GM12878 (cell line): ENCODE measurements around the gene FGGY. TPM values are rescaled to one million over a fixed set of nuclear protein-coding genes. Genes with fewer than 3 reads are reported as not detected.

Experiments
- ATAC-seq: fragments of 200-7000 bp; cut with Tn5 transposase; 3 replicates; pipeline ENCODE4 v1.9.1; 2020; ENCODE audit warnings: mild to moderate bottlenecking, moderate library complexity
- BruUV-seq: library from RNA; stranded (reverse); fragments of 400-500 nt; replicated peaks from 2 replicates; lab custom pipeline; 2021; lab: Mats Ljungman, UMichigan
- CTCF ChIA-PET: fragments of 300-600 bp; sonication (Branson Sonifier 250); formaldehyde crosslinking; extraction: SDS; loops from one replicate; lab custom pipeline; 2021; ENCODE audit warnings: inconsistent platforms; lab: Yijun Ruan, JAX
- POLR2A ChIA-PET: fragments of 350-600 bp; formaldehyde crosslinking; extraction: SDS; loops from one replicate; lab custom pipeline; 2021; ENCODE audit warnings: inconsistent platforms; lab: Charles Lee
- RAD21 ChIA-PET: fragments of 300-600 bp; sonication (Branson Sonifier 250); formaldehyde crosslinking; loops from one replicate; lab custom pipeline; 2023; ENCODE audit warnings: antibody characterized with exemption; ENCODE audit not compliant: unreplicated experiment; lab: Charles Lee
- SMC1A ChIA-PET: fragments of 300-600 bp; sonication (Branson Sonifier 250); formaldehyde crosslinking; loops from one replicate; lab custom pipeline; 2023; ENCODE audit not compliant: unreplicated experiment, uncharacterized antibody; lab: Charles Lee
- DNase-seq: peaks from one replicate; pipeline ENCODE4 v3.0.0-alpha.2; 2011; ENCODE audit warnings: low read depth, low spot score
- FAIRE-seq: peaks from 3 replicates; lab custom pipeline; 2011; peaks lifted over from hg19 to GRCh38; lab: Jason Lieb, UNC
- H2AFZ ChIP-seq: 2 replicates; pipeline ENCODE4 v1.6.0; 2011; ENCODE audit warnings: low read depth, low read length, control low read depth; ENCODE audit not compliant: control insufficient read depth
- H3K27ac ChIP-seq: 2 replicates; pipeline ENCODE4 v1.5.1; 2011; ENCODE audit warnings: control low read depth; ENCODE audit not compliant: control insufficient read depth, insufficient read depth
- H3K27me3 ChIP-seq, 2 experiments: replicated peaks in 1 of 2; 2 replicates each; pipeline versions ENCODE4 v1.6.0 to v1.6.1; 2011; ENCODE audit warnings: low read length in 1 of 2; ENCODE audit not compliant: control insufficient read depth in 2 of 2, insufficient read depth in 2 of 2
- H3K36me3 ChIP-seq, 2 experiments: 2 replicates each; pipeline ENCODE4 v1.5.1; 2011; ENCODE audit warnings: low read length in 1 of 2; ENCODE audit not compliant: control insufficient read depth in 2 of 2, insufficient read depth in 2 of 2
- H3K4me1 ChIP-seq: 2 replicates; pipeline ENCODE4 v1.6.1; 2011; ENCODE audit warnings: mild to moderate bottlenecking, low read length, moderate library complexity, mixed read lengths; ENCODE audit not compliant: control insufficient read depth, insufficient read depth
- H3K4me2 ChIP-seq: 2 replicates; pipeline ENCODE4 v1.6.0; 2011; ENCODE audit warnings: control low read depth; ENCODE audit not compliant: control insufficient read depth, insufficient read depth
- H3K4me3 ChIP-seq: fragments of 200-600 bp; sonication (generic); 2 replicates; pipeline ENCODE4 v1.5.1; 2016
- H3K79me2 ChIP-seq: 2 replicates; pipeline ENCODE4 v1.6.0; 2011; ENCODE audit warnings: low read length; ENCODE audit not compliant: control insufficient read depth, insufficient read depth
- H3K9ac ChIP-seq: 2 replicates; pipeline ENCODE4 v1.8.0; 2011; ENCODE audit warnings: low read length, control low read depth, mixed read lengths; ENCODE audit not compliant: control insufficient read depth, insufficient read depth
- H3K9me3 ChIP-seq: replicated peaks from 3 replicates; pipeline ENCODE4 v1.5.1; 2011; ENCODE audit warnings: mild to moderate bottlenecking, low read length; ENCODE audit not compliant: control insufficient read depth, insufficient read depth
- H4K20me1 ChIP-seq: 2 replicates; pipeline ENCODE4 v1.6.0; 2011; ENCODE audit not compliant: control insufficient read depth, insufficient read depth
- CREM ChIP-seq: IDR thresholded peaks from 2 replicates; pipeline ENCODE4 v1.6.1; 2014; ENCODE audit warnings: antibody characterized with exemption, low read depth
- ETV6 ChIP-seq, 2 experiments: fragments of 450-650 bp in 1 of 2; IDR thresholded peaks in 1 of 2; conservative IDR thresholded peaks in 1 of 2; 2 replicates each; pipeline ENCODE4 v1.6.1; 2014; ENCODE audit warnings: antibody characterized with exemption in 1 of 2, borderline replicate concordance in 1 of 2, low read depth in 1 of 2, mild to moderate bottlenecking in 1 of 2, moderate library complexity in 1 of 2
- IKZF1 ChIP-seq: fragments of 450-650 bp; conservative IDR thresholded peaks from 2 replicates; pipeline ENCODE4 v1.6.1; 2017; ENCODE audit warnings: antibody characterized with exemption, mild to moderate bottlenecking
- MEF2A ChIP-seq: IDR thresholded peaks from 2 replicates; pipeline ENCODE4 v1.6.1; 2011; ENCODE audit warnings: low read depth, mild to moderate bottlenecking, low read length, moderate library complexity; ENCODE audit not compliant: insufficient read depth
- MTA3 ChIP-seq: IDR thresholded peaks from 2 replicates; pipeline ENCODE4 v1.6.1; 2012; ENCODE audit warnings: low read length, inconsistent platforms, borderline replicate concordance
- RCOR1 ChIP-seq: conservative IDR thresholded peaks from 2 replicates; pipeline ENCODE4 v1.6.1; 2012; ENCODE audit warnings: low read depth, low read length, improper control_type of control experiment
- WGBS: methylation state at CpG from one replicate; pipeline ENCODE4 v1.1.6; 2016; ENCODE audit warnings: low lambda C conversion rate; ENCODE audit not compliant: insufficient replicate concordance, insufficient coverage; ENCODE audit errors: missing lambda C conversion rate; 5-methylcytosine and 5-hydroxymethylcytosine counted together
- in situ Hi-C: fragments of 300-500 bp; cut with MboI; formaldehyde crosslinking; loops from 9 replicates; pipeline ENCODE4 v1.14.3; 2018; ENCODE audit warnings: mixed read lengths
- intact Hi-C: fragments of 100-400 bp; cut with micrococcal nuclease; formaldehyde crosslinking; loops from one replicate; pipeline ENCODE4 v1.14.2; 2022; ENCODE audit not compliant: unreplicated experiment
- polyA plus RNA-seq, 11 experiments: library from polyadenylated mRNA; depleted of rRNA in 4 of 11; unstranded in 6 of 11; stranded (reverse) in 5 of 11; fragments of >200 nt; fragmentation: Nextera tagmentation in 4 of 11; fragmentation: Illumina TruSeq in 1 of 11; extraction: Ambion mirVana in 4 of 11; extraction: Trizol in 1 of 11; gene quantifications; 1 replicate in 1 of 11; 2 replicates in 10 of 11; pipeline versions ENCODE4 v1.2.1 to v1.2.3, GENCODE V29; 2011 to 2016; ENCODE audit warnings: inconsistent platforms in 2 of 11, missing spikeins in 2 of 11, low read depth in 1 of 11
- total RNA-seq, 4 experiments: library from RNA; depleted of rRNA in 3 of 4; stranded (reverse); fragments of >200 nt in 3 of 4; fragmentation: Illumina TruSeq in 1 of 4; extraction: Trizol in 1 of 4; gene quantifications; 2 replicates each; pipeline versions ENCODE4 v1.2.1 to v1.2.3, GENCODE V29; 2013 to 2021
- TF ChIP-seq, protein P1 (sequence below): IDR thresholded peaks from 2 replicates; pipeline ENCODE4 v1.6.1; 2012; ENCODE audit warnings: low read length, inconsistent platforms
- TF ChIP-seq, protein P2 (sequence below): IDR thresholded peaks from 2 replicates; pipeline ENCODE4 v1.6.1; 2011; ENCODE audit warnings: borderline replicate concordance, low read depth, mild to moderate bottlenecking, moderate library complexity, mixed read lengths, low read length; ENCODE audit not compliant: insufficient read depth; ENCODE audit errors: extremely low read length
- TF ChIP-seq, protein P3 (sequence below): IDR thresholded peaks from 2 replicates; pipeline ENCODE4 v1.6.1; 2012; ENCODE audit warnings: improper control_type of control experiment, low read depth, low read length; ENCODE audit not compliant: insufficient replicate concordance
- TF ChIP-seq, protein P4 (sequence below): fragments of 450-650 bp; IDR thresholded peaks from 2 replicates; pipeline ENCODE4 v1.6.1; 2017; ENCODE audit warnings: antibody characterized with exemption, mild to moderate bottlenecking, moderate library complexity

The FGGY gene
- total and polyA plus RNA-seq, 10 of the 15 experiments (the other 5 are each of a cell fraction or from before 2014, with no cell fraction given) = 6.2 to 11.9 (median 7.5) TPM

DNA sequence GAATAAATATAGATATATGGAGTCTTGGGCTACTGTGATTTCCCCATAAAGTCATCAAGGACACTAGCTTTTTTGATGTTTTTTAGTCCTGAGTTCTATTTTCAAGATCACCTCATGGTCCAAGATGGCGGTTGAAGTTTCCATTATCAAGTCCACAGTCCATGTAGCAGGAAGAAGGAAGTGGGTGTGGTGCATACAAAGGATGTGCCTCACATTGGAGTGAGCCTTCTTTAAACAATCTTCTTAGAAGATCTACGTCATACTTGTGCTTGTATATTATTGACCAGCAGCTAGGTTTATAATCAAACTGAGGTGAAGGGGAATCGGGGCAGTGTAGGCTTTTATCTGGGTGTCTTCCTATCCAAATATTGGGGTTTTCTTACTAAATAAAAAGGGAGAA lies 93.4 kb downstream of the FGGY start:
- H3K36me3 ChIP-seq = no peaks in the 10 kb centered on the region
- RAD21 ChIA-PET = interaction anchor here (1.0 kb wide), 1 partner anchor 35 kb away, joined by 3 read pairs; no protein-coding TSS in a partner anchor
- H3K4me2 ChIP-seq = no peak overlapping the region
- no TSS peak for BruUV-seq
- DNase-seq (no peak), ATAC-seq (no peak), FAIRE-seq (no peak)
- no peak overlapping the region for H3K27ac ChIP-seq
- SMC1A ChIA-PET = no interaction called here
- in situ Hi-C loops = no loop called here
- WGBS = 98% methylated on average over 3 of the region's 3 CpGs
- H3K27me3 ChIP-seq = no peaks in the 10 kb centered on the region
- H3K79me2 ChIP-seq = no peaks in the 10 kb centered on the region
- peaks cover 10% of the 10 kb centered on the region for H3K4me1 ChIP-seq
- no peaks in the 10 kb centered on the region for H4K20me1 ChIP-seq
- H3K9me3 ChIP-seq = no peaks in the 10 kb centered on the region
- no peak overlapping the region for H3K4me3 ChIP-seq
- CTCF ChIA-PET = interaction anchor here (1.3 kb wide), 1 partner anchor 307 kb away, joined by 3 read pairs; no protein-coding TSS in a partner anchor
- H2AFZ ChIP-seq = no peak overlapping the region
- POLR2A ChIA-PET = no interaction called here
- H3K9ac ChIP-seq = no peak overlapping the region
- intact Hi-C loops = no loop called here
- TF ChIP-seq, protein P1, sequence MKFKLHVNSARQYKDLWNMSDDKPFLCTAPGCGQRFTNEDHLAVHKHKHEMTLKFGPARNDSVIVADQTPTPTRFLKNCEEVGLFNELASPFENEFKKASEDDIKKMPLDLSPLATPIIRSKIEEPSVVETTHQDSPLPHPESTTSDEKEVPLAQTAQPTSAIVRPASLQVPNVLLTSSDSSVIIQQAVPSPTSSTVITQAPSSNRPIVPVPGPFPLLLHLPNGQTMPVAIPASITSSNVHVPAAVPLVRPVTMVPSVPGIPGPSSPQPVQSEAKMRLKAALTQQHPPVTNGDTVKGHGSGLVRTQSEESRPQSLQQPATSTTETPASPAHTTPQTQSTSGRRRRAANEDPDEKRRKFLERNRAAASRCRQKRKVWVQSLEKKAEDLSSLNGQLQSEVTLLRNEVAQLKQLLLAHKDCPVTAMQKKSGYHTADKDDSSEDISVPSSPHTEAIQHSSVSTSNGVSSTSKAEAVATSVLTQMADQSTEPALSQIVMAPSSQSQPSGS = no peak
- TF ChIP-seq MTA3 (no peak), IKZF1 (no peak), CREM (no peak), RCOR1 (no peak), ETV6 (conservative IDR thresholded peaks at IDR 0.05 in 1 of 2, IDR thresholded peaks at IDR 0.05 in 1 of 2; ENCODE audit: borderline replicate concordance in 1 of 2, low read depth in 1 of 2) (no peak), MEF2A (no peak)
- TF ChIP-seq, protein P2, sequence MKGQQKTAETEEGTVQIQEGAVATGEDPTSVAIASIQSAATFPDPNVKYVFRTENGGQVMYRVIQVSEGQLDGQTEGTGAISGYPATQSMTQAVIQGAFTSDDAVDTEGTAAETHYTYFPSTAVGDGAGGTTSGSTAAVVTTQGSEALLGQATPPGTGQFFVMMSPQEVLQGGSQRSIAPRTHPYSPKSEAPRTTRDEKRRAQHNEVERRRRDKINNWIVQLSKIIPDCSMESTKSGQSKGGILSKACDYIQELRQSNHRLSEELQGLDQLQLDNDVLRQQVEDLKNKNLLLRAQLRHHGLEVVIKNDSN = no peak
- TF ChIP-seq, protein P3, sequence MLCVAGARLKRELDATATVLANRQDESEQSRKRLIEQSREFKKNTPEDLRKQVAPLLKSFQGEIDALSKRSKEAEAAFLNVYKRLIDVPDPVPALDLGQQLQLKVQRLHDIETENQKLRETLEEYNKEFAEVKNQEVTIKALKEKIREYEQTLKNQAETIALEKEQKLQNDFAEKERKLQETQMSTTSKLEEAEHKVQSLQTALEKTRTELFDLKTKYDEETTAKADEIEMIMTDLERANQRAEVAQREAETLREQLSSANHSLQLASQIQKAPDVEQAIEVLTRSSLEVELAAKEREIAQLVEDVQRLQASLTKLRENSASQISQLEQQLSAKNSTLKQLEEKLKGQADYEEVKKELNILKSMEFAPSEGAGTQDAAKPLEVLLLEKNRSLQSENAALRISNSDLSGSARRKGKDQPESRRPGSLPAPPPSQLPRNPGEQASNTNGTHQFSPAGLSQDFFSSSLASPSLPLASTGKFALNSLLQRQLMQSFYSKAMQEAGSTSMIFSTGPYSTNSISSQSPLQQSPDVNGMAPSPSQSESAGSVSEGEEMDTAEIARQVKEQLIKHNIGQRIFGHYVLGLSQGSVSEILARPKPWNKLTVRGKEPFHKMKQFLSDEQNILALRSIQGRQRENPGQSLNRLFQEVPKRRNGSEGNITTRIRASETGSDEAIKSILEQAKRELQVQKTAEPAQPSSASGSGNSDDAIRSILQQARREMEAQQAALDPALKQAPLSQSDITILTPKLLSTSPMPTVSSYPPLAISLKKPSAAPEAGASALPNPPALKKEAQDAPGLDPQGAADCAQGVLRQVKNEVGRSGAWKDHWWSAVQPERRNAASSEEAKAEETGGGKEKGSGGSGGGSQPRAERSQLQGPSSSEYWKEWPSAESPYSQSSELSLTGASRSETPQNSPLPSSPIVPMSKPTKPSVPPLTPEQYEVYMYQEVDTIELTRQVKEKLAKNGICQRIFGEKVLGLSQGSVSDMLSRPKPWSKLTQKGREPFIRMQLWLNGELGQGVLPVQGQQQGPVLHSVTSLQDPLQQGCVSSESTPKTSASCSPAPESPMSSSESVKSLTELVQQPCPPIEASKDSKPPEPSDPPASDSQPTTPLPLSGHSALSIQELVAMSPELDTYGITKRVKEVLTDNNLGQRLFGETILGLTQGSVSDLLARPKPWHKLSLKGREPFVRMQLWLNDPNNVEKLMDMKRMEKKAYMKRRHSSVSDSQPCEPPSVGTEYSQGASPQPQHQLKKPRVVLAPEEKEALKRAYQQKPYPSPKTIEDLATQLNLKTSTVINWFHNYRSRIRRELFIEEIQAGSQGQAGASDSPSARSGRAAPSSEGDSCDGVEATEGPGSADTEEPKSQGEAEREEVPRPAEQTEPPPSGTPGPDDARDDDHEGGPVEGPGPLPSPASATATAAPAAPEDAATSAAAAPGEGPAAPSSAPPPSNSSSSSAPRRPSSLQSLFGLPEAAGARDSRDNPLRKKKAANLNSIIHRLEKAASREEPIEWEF = no peak
- TF ChIP-seq, protein P4, sequence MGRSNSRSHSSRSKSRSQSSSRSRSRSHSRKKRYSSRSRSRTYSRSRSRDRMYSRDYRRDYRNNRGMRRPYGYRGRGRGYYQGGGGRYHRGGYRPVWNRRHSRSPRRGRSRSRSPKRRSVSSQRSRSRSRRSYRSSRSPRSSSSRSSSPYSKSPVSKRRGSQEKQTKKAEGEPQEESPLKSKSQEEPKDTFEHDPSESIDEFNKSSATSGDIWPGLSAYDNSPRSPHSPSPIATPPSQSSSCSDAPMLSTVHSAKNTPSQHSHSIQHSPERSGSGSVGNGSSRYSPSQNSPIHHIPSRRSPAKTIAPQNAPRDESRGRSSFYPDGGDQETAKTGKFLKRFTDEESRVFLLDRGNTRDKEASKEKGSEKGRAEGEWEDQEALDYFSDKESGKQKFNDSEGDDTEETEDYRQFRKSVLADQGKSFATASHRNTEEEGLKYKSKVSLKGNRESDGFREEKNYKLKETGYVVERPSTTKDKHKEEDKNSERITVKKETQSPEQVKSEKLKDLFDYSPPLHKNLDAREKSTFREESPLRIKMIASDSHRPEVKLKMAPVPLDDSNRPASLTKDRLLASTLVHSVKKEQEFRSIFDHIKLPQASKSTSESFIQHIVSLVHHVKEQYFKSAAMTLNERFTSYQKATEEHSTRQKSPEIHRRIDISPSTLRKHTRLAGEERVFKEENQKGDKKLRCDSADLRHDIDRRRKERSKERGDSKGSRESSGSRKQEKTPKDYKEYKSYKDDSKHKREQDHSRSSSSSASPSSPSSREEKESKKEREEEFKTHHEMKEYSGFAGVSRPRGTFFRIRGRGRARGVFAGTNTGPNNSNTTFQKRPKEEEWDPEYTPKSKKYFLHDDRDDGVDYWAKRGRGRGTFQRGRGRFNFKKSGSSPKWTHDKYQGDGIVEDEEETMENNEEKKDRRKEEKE = no peak
